Fibroblast of peridontal ligament (primary cell): Measurements from ENCODE around the gene ZFP3.
"Not testable (repeated sequence)": the region's sequence is repeated elsewhere in the genome, so short reads cannot be mapped to it uniquely, and the experiment has no call there.

Experiments
- DNase-seq: peaks from one replicate; pipeline ENCODE4 v3.0.0-alpha.2; 2010; ENCODE audit errors: extremely low read depth

ZFP3 gene

DNA sequence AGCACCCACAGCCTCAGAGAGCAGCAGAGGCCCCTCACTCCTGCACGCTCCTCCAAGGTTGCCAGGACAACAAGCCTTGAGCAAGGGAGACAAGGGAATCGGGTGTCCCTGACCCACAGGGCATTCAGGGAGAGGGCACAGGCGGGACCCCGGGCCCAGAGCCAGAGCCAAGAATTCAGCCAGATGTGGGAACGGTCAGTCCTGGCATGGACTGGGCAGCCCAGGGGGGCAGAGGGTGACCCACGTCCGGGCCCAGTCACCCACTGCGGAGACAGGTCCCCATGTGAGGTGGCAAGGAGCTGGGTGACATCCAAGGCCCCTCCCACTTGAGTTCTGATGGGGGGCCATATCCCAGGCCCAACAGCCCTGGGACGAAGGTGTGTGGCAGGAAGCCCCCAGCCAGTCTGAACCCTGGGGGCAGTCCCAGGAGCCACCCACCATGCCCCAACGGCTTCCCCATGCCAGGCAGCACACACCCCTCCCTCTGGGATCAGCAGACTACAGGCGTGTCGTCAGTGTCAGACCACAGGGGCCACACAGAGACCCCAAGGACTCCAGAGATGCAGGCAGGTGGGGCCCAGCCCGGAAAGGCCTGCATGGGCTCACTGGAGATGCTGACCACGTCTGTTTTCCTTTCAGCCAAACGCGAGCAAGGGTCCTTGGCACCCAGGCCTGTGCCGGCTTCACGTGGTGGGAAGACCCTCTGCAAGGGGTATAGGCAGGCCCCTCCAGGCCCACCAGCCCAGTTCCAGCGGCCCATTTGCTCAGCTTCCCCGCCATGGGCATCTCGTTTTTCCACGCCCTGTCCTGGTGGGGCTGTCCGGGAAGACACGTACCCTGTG is 60.6 kb downstream of the ZFP3 start:
- no peak for DNase-seq

DNA sequence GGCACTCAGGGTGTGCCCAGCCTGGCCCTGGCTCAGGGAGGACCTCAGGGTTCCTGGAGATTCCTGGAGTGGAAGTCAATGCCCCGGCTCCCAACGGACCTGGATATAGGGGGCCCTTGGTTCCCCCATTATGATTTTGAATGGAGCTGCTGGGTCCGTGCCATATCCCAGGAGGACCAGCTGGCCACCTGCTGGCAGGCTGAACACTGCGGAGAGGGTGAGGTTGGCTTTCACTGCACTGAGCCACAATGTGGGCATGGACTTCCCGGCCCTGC is 61.1 kb downstream of the ZFP3 start:
- DNase-seq = no peak

DNA sequence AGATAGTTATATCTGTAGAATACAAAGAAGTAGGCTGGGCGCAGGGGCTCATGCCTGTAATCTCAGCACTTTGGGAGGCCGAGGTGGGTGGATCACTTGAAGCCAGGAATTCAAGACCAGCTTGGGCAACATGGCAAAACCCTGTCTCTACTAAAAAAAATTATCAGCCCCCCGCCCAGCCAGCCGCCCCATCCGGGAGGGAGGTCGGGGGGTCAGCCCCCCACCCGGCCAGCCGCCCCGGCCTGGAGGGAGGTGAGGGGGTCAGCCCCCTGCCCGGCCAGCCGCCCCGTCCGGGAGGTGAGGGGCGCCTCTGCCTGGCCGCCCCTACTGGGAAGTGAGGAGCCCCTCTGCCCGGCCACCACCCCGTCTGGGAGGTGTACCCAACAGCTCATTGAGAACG is 64.6 kb downstream of the ZFP3 start:
- not testable (repeated sequence) for DNase-seq
